HG03521 (cell line): Measurements from ENCODE around the gene HYAL3.

Source experiments
- ATAC-seq: cut with Tn5 transposase; IDR thresholded peaks from one replicate; pipeline ENCODE4 v1.9.1; 2021; ENCODE audit warnings: mild to moderate bottlenecking, moderate library complexity; ENCODE audit not compliant: unreplicated experiment

Gene HYAL3

GRCh38 chr3:50298836-50299637 is at the start of gene HYAL3, which contains the start of gene NAA80:
TSS of gene HYAL3 (minus strand) at chr3:50299405. CDS start at chr3:50295602, 3,803 bp downstream.
TSS of gene NAA80 (minus strand) at chr3:50299405. CDS start at chr3:50297463, 1,942 bp downstream.
- ATAC-seq, result peak; percentile 82

GRCh38 chr3:50347187-50347813 is 48.1 kb upstream of the HYAL3 start:
- ATAC-seq, result no peak

- ATAC-seq, result no peak
Measured at GRCh38 chr3:50345586-50346234, 46.5 kb upstream of the HYAL3 start, which contains the start of gene ZMYND10. TSS of gene ZMYND10 (minus strand) at chr3:50345732. CDS start at chr3:50345579, 153 bp downstream.

- ATAC-seq, result no peak
Measured at GRCh38 chr3:50345008-50345407, 45.8 kb upstream of the HYAL3 start.

GRCh38 chr3:50342813-50343633 is 43.8 kb upstream of the HYAL3 start:
- no peak for ATAC-seq

- ATAC-seq, result no peak
Measured at GRCh38 chr3:50341996-50342650, 42.9 kb upstream of the HYAL3 start.

GRCh38 chr3:50341537-50341936 is 42.3 kb upstream of the HYAL3 start:
- no peak for ATAC-seq

GRCh38 chr3:50340448-50341329 is 41.5 kb upstream of the HYAL3 start, which contains the start of gene RASSF1:
TSS of gene RASSF1 (minus strand) at chr3:50340836. CDS start at chr3:50340805, 31 bp downstream.
- no peak for ATAC-seq

- no peak for ATAC-seq
Measured at GRCh38 chr3:50340147-50340447, 40.9 kb upstream of the HYAL3 start.

- ATAC-seq, result no peak
Measured at GRCh38 chr3:50339485-50340146, 40.4 kb upstream of the HYAL3 start.

GRCh38 chr3:50338965-50339364 is 39.8 kb upstream of the HYAL3 start:
- no peak for ATAC-seq

- ATAC-seq, result peak; percentile 71
Measured at GRCh38 chr3:50337175-50337861, 38.1 kb upstream of the HYAL3 start.

GRCh38 chr3:50336452-50337174 is 37.4 kb upstream of the HYAL3 start:
- ATAC-seq, result peak; percentile 29

GRCh38 chr3:50334339-50335075 is 35.3 kb upstream of the HYAL3 start:
- ATAC-seq, result no peak

- ATAC-seq, result no peak
Measured at GRCh38 chr3:50333744-50334328, 34.6 kb upstream of the HYAL3 start.

- no peak for ATAC-seq
Measured at GRCh38 chr3:50331364-50331907, 32.2 kb upstream of the HYAL3 start.
